ENCODE measurements around the gene MRPL55.

Gene MRPL55

GRCh38 chr1:228071839-228072657, 37.1 kb downstream of the MRPL55 start:
- DNase-seq (ENCODE audit: low read depth in 1 of 2, low spot score in 1 of 2) = no peak
- TF ChIP-seq SPI1 (IDR thresholded peaks at IDR 0.05; ENCODE audit: borderline replicate concordance, low read depth) = no peak
- no peak for TF ChIP-seq REST (IDR thresholded peaks at IDR 0.05; ENCODE audit: insufficient replicate concordance, low read depth)
- no peak for TF ChIP-seq POLR2AphosphoS5 (IDR thresholded peaks at IDR 0.05; ENCODE audit: low read depth)
- TF ChIP-seq GABPA (IDR thresholded peaks at IDR 0.05; ENCODE audit: low read depth) = no peak
- TF ChIP-seq CTCF (IDR thresholded peaks at IDR 0.05; ENCODE audit: insufficient read depth, low read length) = no peak
- H3K4me3 ChIP-seq (replicated peaks; ENCODE audit: insufficient read depth, low read length) = no peak overlapping the region
- no peak overlapping the region for H3K27ac ChIP-seq (replicated peaks)
- peaks cover 9% of the 10 kb centered on the region for H3K27me3 ChIP-seq (ENCODE audit: insufficient read depth, poor library complexity, severe bottlenecking)

GRCh38 chr1:228070851-228071250, 38.2 kb downstream of the MRPL55 start:
- TF ChIP-seq POLR2AphosphoS5 (IDR thresholded peaks at IDR 0.05; ENCODE audit: low read depth) (no peak), REST (IDR thresholded peaks at IDR 0.05; ENCODE audit: insufficient replicate concordance, low read depth) (no peak), SPI1 (IDR thresholded peaks at IDR 0.05; ENCODE audit: borderline replicate concordance, low read depth) (no peak), GABPA (IDR thresholded peaks at IDR 0.05; ENCODE audit: low read depth) (no peak), CTCF (IDR thresholded peaks at IDR 0.05; ENCODE audit: insufficient read depth, low read length) (no peak)
- Histone ChIP-seq H3K27ac (replicated peaks) (no peak overlapping the region), H3K27me3 (ENCODE audit: insufficient read depth, poor library complexity, severe bottlenecking) (peaks cover 9% of the 10 kb centered on the region), H3K4me3 (replicated peaks; ENCODE audit: insufficient read depth, low read length) (no peak overlapping the region)
- DNase-seq (ENCODE audit: low read depth in 1 of 2, low spot score in 1 of 2) = no peak

- no peak overlapping the region for H3K4me3 ChIP-seq (replicated peaks; ENCODE audit: insufficient read depth, low read length)
Measured at GRCh38 chr1:228070173-228070572, 38.9 kb downstream of the MRPL55 start.

More at GRCh38 chr1:228070173-228070572, 38.9 kb downstream of the MRPL55 start:
- TF ChIP-seq POLR2AphosphoS5 (IDR thresholded peaks at IDR 0.05; ENCODE audit: low read depth) (no peak), CTCF (IDR thresholded peaks at IDR 0.05; ENCODE audit: insufficient read depth, low read length) (no peak), SPI1 (IDR thresholded peaks at IDR 0.05; ENCODE audit: borderline replicate concordance, low read depth) (no peak), REST (IDR thresholded peaks at IDR 0.05; ENCODE audit: insufficient replicate concordance, low read depth) (no peak), GABPA (IDR thresholded peaks at IDR 0.05; ENCODE audit: low read depth) (no peak)
- no peak for DNase-seq (ENCODE audit: low read depth in 1 of 2, low spot score in 1 of 2)
- peaks cover 6% of the 10 kb centered on the region for H3K27me3 ChIP-seq (ENCODE audit: insufficient read depth, poor library complexity, severe bottlenecking)
- H3K27ac ChIP-seq (replicated peaks) = no peak overlapping the region
